ENCODE results near the gene KNOP1. TPM values are rescaled to one million over a fixed set of nuclear protein-coding genes. Genes with fewer than 3 reads are reported as not detected.
A peak's percentile ranks its signal among the peaks of the same experiment; 100 is the strongest.

Gene KNOP1, protein sequence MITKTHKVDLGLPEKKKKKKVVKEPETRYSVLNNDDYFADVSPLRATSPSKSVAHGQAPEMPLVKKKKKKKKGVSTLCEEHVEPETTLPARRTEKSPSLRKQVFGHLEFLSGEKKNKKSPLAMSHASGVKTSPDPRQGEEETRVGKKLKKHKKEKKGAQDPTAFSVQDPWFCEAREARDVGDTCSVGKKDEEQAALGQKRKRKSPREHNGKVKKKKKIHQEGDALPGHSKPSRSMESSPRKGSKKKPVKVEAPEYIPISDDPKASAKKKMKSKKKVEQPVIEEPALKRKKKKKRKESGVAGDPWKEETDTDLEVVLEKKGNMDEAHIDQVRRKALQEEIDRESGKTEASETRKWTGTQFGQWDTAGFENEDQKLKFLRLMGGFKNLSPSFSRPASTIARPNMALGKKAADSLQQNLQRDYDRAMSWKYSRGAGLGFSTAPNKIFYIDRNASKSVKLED
- 35.3 and 36.0 TPM in 2 replicates for total RNA-seq

- peak within 1 kb of the TSS; percentile 95 for H3K4me3 Mint-ChIP-seq
- DNase-seq (ENCODE audit: low spot score): peak; percentile 87
- peaks cover 28% of the 10 kb centered on the region for H3K4me1 Mint-ChIP-seq (ENCODE audit: low read depth)
- H3K9me3 Mint-ChIP-seq: no peaks in the 10 kb centered on the region
- H3K27me3 Mint-ChIP-seq (ENCODE audit: insufficient read depth): no peaks in the 10 kb centered on the region
- peaks cover 16% of the 10 kb centered on the region for H3K36me3 Mint-ChIP-seq (ENCODE audit: low read depth)
- intact Hi-C loops (cut with micrococcal nuclease): loop anchor here (1.0 to 5.0 kb wide), 6 partner anchors 116 to 1879 kb away; partner anchors contain the start of genes COQ7, METTL9 and VPS35L
- H3K27ac Mint-ChIP-seq: peak within 1 kb of the TSS; percentile 88
These were observed at the start of gene KNOP1, which contains the start of gene IQCK for GRCh38 chr16:19717741-19718623. KNOP1 (minus strand) TSS chr16:19718227; CDS start chr16:19715035, 3,192 bp downstream. IQCK (plus strand) TSS chr16:19718271; CDS start chr16:19718307, 36 bp downstream.

GRCh38 chr16:19767497-19767896 lies 49.5 kb upstream of the KNOP1 start:
- H3K27ac Mint-ChIP-seq: no peak overlapping the region
- intact Hi-C loops (cut with micrococcal nuclease): no loop called here
- no peaks in the 10 kb centered on the region for H3K36me3 Mint-ChIP-seq (ENCODE audit: low read depth)
- no peaks in the 10 kb centered on the region for H3K27me3 Mint-ChIP-seq (ENCODE audit: insufficient read depth)
- no peak for DNase-seq (ENCODE audit: low spot score)
- H3K9me3 Mint-ChIP-seq: peaks cover 3% of the 10 kb centered on the region
- no peaks in the 10 kb centered on the region for H3K4me1 Mint-ChIP-seq (ENCODE audit: low read depth)
- no peak overlapping the region for H3K4me3 Mint-ChIP-seq

DNA sequence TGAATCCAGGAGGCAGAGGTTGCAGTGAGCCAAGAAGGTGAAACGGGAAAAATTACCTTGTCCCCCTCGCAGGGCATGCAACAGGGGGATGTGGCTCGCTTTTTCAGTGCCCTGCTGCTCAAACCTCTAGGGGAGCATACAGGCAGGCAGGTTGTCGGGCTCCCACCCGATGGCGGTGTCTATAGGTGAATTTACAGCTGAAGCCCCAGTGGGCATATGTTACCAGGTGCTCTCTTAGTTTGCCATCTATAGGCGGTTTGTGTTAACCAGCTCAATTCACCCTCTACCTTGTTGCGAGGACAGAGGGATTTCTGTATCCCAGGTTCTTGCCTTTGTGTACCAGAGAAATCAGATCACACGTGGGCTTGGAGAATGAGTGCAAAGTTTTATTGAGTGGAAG lies 49.0 kb upstream of the KNOP1 start:
- Mint-ChIP-seq H3K36me3 (ENCODE audit: low read depth) (no peaks in the 10 kb centered on the region), H3K27ac (no peak overlapping the region), H3K4me1 (ENCODE audit: low read depth) (no peaks in the 10 kb centered on the region), H3K27me3 (ENCODE audit: insufficient read depth) (no peaks in the 10 kb centered on the region), H3K9me3 (peaks cover 3% of the 10 kb centered on the region), H3K4me3 (no peak overlapping the region)
- intact Hi-C loops (cut with micrococcal nuclease): no loop called here
- no peak for DNase-seq (ENCODE audit: low spot score)

DNA sequence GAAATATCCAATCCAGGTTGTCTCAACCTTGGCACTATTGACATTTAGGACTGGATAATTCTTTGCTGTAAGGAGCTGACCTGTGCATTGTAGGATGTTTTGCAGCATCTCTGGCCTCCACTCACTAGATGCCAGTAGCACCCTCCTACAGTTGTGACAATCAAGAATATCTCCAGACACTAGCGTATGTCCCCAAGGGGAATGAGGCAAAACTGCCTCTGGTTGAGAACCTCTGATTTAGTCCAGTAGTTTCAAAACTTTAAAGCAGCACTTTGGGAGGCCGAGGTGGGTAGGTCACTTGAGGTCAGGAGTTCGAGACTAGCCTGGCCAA lies 48.5 kb upstream of the KNOP1 start:
- Mint-ChIP-seq H3K36me3 (ENCODE audit: low read depth) (no peaks in the 10 kb centered on the region), H3K27ac (no peak overlapping the region), H3K4me3 (no peak overlapping the region), H3K27me3 (ENCODE audit: insufficient read depth) (no peaks in the 10 kb centered on the region), H3K4me1 (ENCODE audit: low read depth) (no peaks in the 10 kb centered on the region), H3K9me3 (peaks cover 3% of the 10 kb centered on the region)
- intact Hi-C loops (cut with micrococcal nuclease): no loop called here
- DNase-seq (ENCODE audit: low spot score): no peak

DNA sequence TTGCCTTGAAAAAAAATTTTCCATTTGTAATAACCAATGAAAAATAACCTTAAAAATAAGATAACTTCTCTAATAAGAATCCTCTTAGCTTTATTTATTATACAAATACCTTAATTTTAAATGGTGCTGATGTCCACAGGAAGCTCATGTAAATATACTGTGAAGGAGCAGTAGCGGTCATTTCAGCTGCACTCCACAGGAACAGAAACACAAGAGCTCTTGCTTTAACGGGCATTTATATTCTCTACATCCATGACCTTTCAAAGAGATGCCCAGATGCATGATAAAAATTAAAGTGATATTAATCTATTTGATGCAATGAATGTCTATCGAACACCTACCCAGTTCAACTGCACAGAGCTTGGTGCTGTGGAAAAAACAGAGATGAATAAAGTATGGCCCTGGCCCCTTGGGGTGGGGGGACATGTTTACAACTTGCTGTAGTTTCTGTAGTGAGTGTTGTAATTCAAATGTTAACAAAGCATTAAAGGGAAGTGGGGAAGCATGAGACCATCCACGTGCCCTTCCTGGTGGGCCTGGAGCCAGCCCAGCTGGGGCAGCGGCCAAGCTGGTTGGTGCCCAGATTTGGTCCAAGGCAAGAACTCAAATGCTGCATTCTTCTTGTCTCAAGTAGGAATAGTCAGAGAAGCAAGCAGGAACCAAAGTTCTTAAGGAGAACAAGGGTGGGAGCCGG lies 48.0 kb upstream of the KNOP1 start:
- Mint-ChIP-seq H3K27me3 (ENCODE audit: insufficient read depth) (no peaks in the 10 kb centered on the region), H3K4me1 (ENCODE audit: low read depth) (no peaks in the 10 kb centered on the region), H3K36me3 (ENCODE audit: low read depth) (no peaks in the 10 kb centered on the region), H3K4me3 (no peak overlapping the region), H3K27ac (no peak overlapping the region), H3K9me3 (peaks cover 3% of the 10 kb centered on the region)
- DNase-seq (ENCODE audit: low spot score): no peak
- intact Hi-C loops (cut with micrococcal nuclease): no loop called here

- Mint-ChIP-seq H3K27ac (no peak overlapping the region), H3K27me3 (ENCODE audit: insufficient read depth) (no peaks in the 10 kb centered on the region), H3K4me3 (no peak overlapping the region), H3K36me3 (ENCODE audit: low read depth) (no peaks in the 10 kb centered on the region), H3K4me1 (ENCODE audit: low read depth) (no peaks in the 10 kb centered on the region), H3K9me3 (no peaks in the 10 kb centered on the region)
- intact Hi-C loops (cut with micrococcal nuclease): no loop called here
- no peak for DNase-seq (ENCODE audit: low spot score)
These were observed 42.5 kb upstream of the KNOP1 start for GRCh38 chr16:19760356-19761060.

GRCh38 chr16:19757762-19758595 lies 40.0 kb upstream of the KNOP1 start:
- Mint-ChIP-seq H3K9me3 (no peaks in the 10 kb centered on the region), H3K27ac (no peak overlapping the region), H3K27me3 (ENCODE audit: insufficient read depth) (no peaks in the 10 kb centered on the region), H3K4me1 (ENCODE audit: low read depth) (no peaks in the 10 kb centered on the region), H3K36me3 (ENCODE audit: low read depth) (no peaks in the 10 kb centered on the region), H3K4me3 (no peak overlapping the region)
- DNase-seq (ENCODE audit: low spot score): no peak
- intact Hi-C loops (cut with micrococcal nuclease): no loop called here

DNA sequence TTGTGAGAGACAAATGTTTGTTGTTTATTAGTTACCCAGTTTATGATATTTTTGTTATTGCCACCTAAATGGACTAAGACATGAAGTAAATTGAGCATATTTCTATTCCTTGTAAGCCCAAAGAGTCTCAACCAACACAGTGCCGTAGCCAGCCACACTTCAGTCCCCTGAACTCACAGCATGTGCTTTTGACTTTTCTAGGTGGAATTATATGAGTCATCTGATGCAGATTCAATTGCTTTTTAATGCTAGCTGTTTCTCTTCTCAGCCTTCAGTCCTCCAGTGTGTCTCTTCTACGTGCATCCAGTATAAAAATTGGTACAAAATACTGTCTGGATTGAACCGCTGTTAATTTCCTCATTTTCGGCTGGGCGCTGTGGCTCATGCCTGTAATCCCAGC lies 39.0 kb upstream of the KNOP1 start:
- H3K4me1 Mint-ChIP-seq (ENCODE audit: low read depth): no peaks in the 10 kb centered on the region
- H3K36me3 Mint-ChIP-seq (ENCODE audit: low read depth): no peaks in the 10 kb centered on the region
- intact Hi-C loops (cut with micrococcal nuclease): no loop called here
- peaks cover 3% of the 10 kb centered on the region for H3K27me3 Mint-ChIP-seq (ENCODE audit: insufficient read depth)
- H3K4me3 Mint-ChIP-seq: no peak overlapping the region
- no peaks in the 10 kb centered on the region for H3K9me3 Mint-ChIP-seq
- H3K27ac Mint-ChIP-seq: no peak overlapping the region
- DNase-seq (ENCODE audit: low spot score): no peak

- no peak overlapping the region for H3K4me3 Mint-ChIP-seq
- no peaks in the 10 kb centered on the region for H3K36me3 Mint-ChIP-seq (ENCODE audit: low read depth)
- intact Hi-C loops (cut with micrococcal nuclease): no loop called here
- H3K9me3 Mint-ChIP-seq: no peaks in the 10 kb centered on the region
- H3K27me3 Mint-ChIP-seq (ENCODE audit: insufficient read depth): peaks cover 3% of the 10 kb centered on the region
- no peaks in the 10 kb centered on the region for H3K4me1 Mint-ChIP-seq (ENCODE audit: low read depth)
- no peak overlapping the region for H3K27ac Mint-ChIP-seq
- no peak for DNase-seq (ENCODE audit: low spot score)
These were observed 37.2 kb upstream of the KNOP1 start for GRCh38 chr16:19755268-19755667.

DNA sequence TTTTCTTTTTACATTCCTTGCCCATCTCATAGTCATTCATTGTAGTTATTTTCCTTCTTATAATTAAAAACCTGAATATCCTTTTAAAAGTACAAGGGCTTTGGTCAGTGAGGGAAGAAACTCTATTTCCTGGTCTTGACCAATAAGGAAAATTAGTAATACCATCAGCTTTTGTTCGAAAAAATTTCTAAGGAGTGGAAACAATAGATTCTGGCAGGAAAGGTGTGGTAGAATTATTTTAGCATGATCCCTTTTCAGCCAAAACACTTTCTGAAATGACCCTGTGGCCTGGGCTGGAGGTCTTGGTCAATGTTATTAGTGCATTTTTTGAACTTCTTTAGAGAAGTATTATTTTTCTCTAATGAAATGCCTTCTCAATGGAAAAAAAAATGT lies 36.6 kb upstream of the KNOP1 start:
- intact Hi-C loops (cut with micrococcal nuclease): no loop called here
- Mint-ChIP-seq H3K36me3 (ENCODE audit: low read depth) (no peaks in the 10 kb centered on the region), H3K27me3 (ENCODE audit: insufficient read depth) (peaks cover 3% of the 10 kb centered on the region), H3K27ac (no peak overlapping the region), H3K9me3 (no peaks in the 10 kb centered on the region), H3K4me1 (ENCODE audit: low read depth) (no peaks in the 10 kb centered on the region), H3K4me3 (no peak overlapping the region)
- no peak for DNase-seq (ENCODE audit: low spot score)

DNA sequence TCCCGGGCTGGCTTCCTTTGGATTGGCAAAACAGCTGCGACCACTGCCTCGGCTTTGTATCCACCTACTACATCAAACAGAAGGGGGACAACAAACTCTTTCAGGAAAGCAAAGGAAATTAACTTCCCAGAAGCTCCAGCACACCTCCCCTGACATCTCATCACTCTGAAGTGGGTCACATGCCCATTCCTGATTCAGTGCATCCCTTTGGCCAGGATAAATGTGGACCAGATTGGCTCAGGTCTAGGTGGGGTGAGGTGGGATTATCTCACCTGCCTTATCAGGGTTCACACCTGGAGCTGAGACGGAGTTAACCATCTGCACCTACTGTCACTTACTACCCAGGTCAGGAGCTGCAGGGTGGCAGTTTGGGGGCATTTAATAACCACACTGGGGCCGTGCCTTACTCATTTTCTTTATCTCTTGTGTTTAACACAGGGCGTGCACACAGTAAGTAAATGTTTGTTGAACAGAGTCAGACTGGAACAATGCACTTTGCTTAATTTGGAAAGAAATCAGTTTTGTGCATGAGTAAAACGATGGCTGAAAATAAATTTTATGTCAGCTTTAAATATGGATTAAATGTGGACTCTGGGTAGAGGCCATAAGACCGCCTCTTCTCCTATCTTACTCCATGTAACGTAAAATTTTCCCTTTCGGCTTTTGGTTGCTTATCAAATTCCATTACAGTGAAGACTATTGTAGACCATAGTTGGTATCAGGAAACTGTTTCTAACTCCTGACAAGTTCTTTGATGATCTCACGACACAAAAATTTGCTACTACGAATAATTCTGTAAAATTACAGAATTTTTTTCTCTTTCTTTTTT lies 36.0 kb upstream of the KNOP1 start:
- H3K4me3 Mint-ChIP-seq: no peak overlapping the region
- no peaks in the 10 kb centered on the region for H3K4me1 Mint-ChIP-seq (ENCODE audit: low read depth)
- no peaks in the 10 kb centered on the region for H3K9me3 Mint-ChIP-seq
- H3K36me3 Mint-ChIP-seq (ENCODE audit: low read depth): no peaks in the 10 kb centered on the region
- DNase-seq (ENCODE audit: low spot score): no peak
- H3K27ac Mint-ChIP-seq: no peak overlapping the region
- intact Hi-C loops (cut with micrococcal nuclease): no loop called here
- H3K27me3 Mint-ChIP-seq (ENCODE audit: insufficient read depth): peaks cover 3% of the 10 kb centered on the region
